ENCODE data around the gene MCC. TPM values are rescaled to one million over a fixed set of nuclear protein-coding genes. Genes with fewer than 3 reads are reported as not detected.

Gene MCC
- total and polyA plus RNA-seq, 4 donors: 1.6 to 38.6 (median 11.2) TPM

- H3K9ac ChIP-seq (ENCODE audit: insufficient read depth in 1 of 2, low read length in 2 of 2): no peak overlapping the region
- 57 to 65% methylated on average over 3 of the region's 3 CpGs for WGBS, 2 donors
- no peak for TF ChIP-seq CTCF (IDR thresholded peaks at IDR 0.05; ENCODE audit: control extremely low read depth, extremely low read depth)
- ATAC-seq (ENCODE audit: insufficient read depth, low FRiP score): no peak
- H3K27me3 ChIP-seq (ENCODE audit: control insufficient read depth in 3 of 3, insufficient read depth in 3 of 3, low read length in 2 of 3): no peaks in the 10 kb centered on the region
- DNase-seq: peak in 1 of 3 donors; percentile 22
- H3K9me3 ChIP-seq (ENCODE audit: control insufficient read depth in 4 of 4, insufficient read depth in 3 of 4, low read length in 3 of 4): peaks cover 0 to 2% (median 0%) of the 10 kb centered on the region in 4 donors
- H3K4me1 ChIP-seq (ENCODE audit: control insufficient read depth in 5 of 5, insufficient read depth in 5 of 5, low read length in 5 of 5): peaks cover 0 to 31% (median 17%) of the 10 kb centered on the region in 5 donors
- no peak overlapping the region for H3K4me3 ChIP-seq
- H3K27ac ChIP-seq (ENCODE audit: low read depth in 1 of 2, low read length in 1 of 2): no peak overlapping the region
- H3K36me3 ChIP-seq (ENCODE audit: control insufficient read depth in 4 of 4, insufficient read depth in 4 of 4, low read length in 4 of 4): peaks cover 0 to 10% (median 3%) of the 10 kb centered on the region in 4 donors
Measured at GRCh38 chr5:113084402-113085083, 403.7 kb downstream of the MCC start.

DNA sequence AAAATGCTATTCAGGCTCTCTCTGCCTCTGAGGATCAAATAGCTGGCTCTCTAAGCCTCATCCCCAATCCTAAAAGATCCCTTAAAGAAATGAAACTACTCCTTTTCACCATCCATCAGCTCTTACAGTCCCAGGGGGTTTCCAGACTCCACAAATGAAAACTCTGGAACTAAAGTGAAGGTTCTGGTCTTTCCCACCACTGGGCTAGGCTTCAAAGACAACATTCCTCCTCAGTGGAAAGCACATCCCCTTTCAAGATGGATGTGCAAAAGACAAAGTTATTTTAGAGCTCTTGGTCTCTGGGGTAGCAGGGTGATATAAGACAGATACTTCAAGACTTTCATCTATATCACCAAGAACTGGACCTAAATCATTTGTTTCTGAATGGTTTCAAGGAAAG is 404.8 kb downstream of the MCC start:
- H3K27ac ChIP-seq (ENCODE audit: low read depth in 1 of 2, low read length in 1 of 2): no peak overlapping the region
- ATAC-seq (ENCODE audit: insufficient read depth, low FRiP score) (no peak), DNase-seq (no peak)
- peaks cover 0 to 22% (median 10%) of the 10 kb centered on the region in 5 donors for H3K4me1 ChIP-seq (ENCODE audit: control insufficient read depth in 5 of 5, insufficient read depth in 5 of 5, low read length in 5 of 5)
- H3K9me3 ChIP-seq (ENCODE audit: control insufficient read depth in 4 of 4, insufficient read depth in 3 of 4, low read length in 3 of 4): peaks cover 0 to 2% (median 0%) of the 10 kb centered on the region in 4 donors
- H3K9ac ChIP-seq (ENCODE audit: insufficient read depth in 1 of 2, low read length in 2 of 2): no peak overlapping the region
- H3K27me3 ChIP-seq (ENCODE audit: control insufficient read depth in 3 of 3, insufficient read depth in 3 of 3, low read length in 2 of 3): no peaks in the 10 kb centered on the region
- no peak overlapping the region for H3K4me3 ChIP-seq
- peaks cover 0 to 10% (median 3%) of the 10 kb centered on the region in 4 donors for H3K36me3 ChIP-seq (ENCODE audit: control insufficient read depth in 4 of 4, insufficient read depth in 4 of 4, low read length in 4 of 4)
- no peak for TF ChIP-seq CTCF (IDR thresholded peaks at IDR 0.05; ENCODE audit: control extremely low read depth, extremely low read depth)

DNA sequence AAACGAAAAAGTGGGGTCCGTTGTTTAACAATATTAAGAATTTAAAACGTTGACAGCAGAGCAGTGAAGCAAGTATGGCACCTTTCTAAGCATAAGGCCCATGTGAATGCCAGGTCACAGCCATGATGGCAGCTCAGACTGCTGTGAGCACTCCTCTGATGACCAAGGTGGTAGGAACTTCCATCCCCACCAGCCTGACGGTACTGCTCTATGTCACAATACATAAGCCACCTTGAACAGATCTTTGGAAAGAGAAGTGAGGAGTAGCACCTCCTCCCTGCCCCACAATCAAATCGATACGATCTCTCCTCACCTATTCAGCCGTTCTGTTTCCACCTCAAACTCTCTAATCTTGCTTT is 405.7 kb downstream of the MCC start:
- H3K27ac ChIP-seq (ENCODE audit: low read depth in 1 of 2, low read length in 1 of 2): no peak overlapping the region
- no peak overlapping the region for H3K4me3 ChIP-seq
- H3K9me3 ChIP-seq (ENCODE audit: control insufficient read depth in 4 of 4, insufficient read depth in 3 of 4, low read length in 3 of 4): peaks cover 0 to 2% (median 0%) of the 10 kb centered on the region in 4 donors
- ATAC-seq (ENCODE audit: insufficient read depth, low FRiP score) (no peak), DNase-seq (no peak)
- peaks cover 0 to 17% (median 5%) of the 10 kb centered on the region in 5 donors for H3K4me1 ChIP-seq (ENCODE audit: control insufficient read depth in 5 of 5, insufficient read depth in 5 of 5, low read length in 5 of 5)
- H3K27me3 ChIP-seq (ENCODE audit: control insufficient read depth in 3 of 3, insufficient read depth in 3 of 3, low read length in 2 of 3): no peaks in the 10 kb centered on the region
- no peak for TF ChIP-seq CTCF (IDR thresholded peaks at IDR 0.05; ENCODE audit: control extremely low read depth, extremely low read depth)
- no peak overlapping the region for H3K9ac ChIP-seq (ENCODE audit: insufficient read depth in 1 of 2, low read length in 2 of 2)
- 91 to 93% methylated on average over 7 of the region's 7 CpGs for WGBS, 2 donors
- H3K36me3 ChIP-seq (ENCODE audit: control insufficient read depth in 4 of 4, insufficient read depth in 4 of 4, low read length in 4 of 4): peaks cover 0 to 10% (median 3%) of the 10 kb centered on the region in 4 donors
